Measurements from ENCODE around the gene CDH6. TPM values are rescaled to one million over a fixed set of nuclear protein-coding genes. Genes with fewer than 3 reads are reported as not detected.

Gene CDH6
- total RNA-seq, 1 donor from 2014 or later = 17.9 TPM

DNA sequence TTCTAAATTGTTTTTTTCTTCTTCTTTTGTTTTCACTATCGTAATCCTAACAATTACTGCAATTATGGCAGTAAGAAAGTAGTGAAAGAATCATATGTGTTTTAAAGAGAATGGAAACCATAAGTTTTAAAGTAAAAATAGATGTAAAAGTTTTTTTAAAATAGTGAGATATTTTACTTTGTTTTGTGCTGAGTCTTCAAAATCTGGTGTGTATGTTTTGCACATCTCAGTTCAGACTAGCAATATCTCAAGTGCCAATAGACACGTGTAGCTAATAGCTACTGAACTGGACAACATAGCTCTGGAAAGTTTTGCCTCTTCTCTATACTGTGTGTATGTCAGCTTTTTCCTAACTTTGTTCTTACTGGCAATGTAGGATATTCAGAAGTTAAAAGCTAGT, 45.0 kb downstream of the CDH6 start:
- H3K4me1 ChIP-seq = peaks cover 14% of the 10 kb centered on the region
- TF ChIP-seq, protein P1, sequence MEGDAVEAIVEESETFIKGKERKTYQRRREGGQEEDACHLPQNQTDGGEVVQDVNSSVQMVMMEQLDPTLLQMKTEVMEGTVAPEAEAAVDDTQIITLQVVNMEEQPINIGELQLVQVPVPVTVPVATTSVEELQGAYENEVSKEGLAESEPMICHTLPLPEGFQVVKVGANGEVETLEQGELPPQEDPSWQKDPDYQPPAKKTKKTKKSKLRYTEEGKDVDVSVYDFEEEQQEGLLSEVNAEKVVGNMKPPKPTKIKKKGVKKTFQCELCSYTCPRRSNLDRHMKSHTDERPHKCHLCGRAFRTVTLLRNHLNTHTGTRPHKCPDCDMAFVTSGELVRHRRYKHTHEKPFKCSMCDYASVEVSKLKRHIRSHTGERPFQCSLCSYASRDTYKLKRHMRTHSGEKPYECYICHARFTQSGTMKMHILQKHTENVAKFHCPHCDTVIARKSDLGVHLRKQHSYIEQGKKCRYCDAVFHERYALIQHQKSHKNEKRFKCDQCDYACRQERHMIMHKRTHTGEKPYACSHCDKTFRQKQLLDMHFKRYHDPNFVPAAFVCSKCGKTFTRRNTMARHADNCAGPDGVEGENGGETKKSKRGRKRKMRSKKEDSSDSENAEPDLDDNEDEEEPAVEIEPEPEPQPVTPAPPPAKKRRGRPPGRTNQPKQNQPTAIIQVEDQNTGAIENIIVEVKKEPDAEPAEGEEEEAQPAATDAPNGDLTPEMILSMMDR (IDR thresholded peaks at IDR 0.05) = no peak
- no peak for TF ChIP-seq EZH2phosphoT487 (IDR thresholded peaks at IDR 0.05)
- no peak for TF ChIP-seq EZH2 (IDR thresholded peaks at IDR 0.05)
- DNase-seq (ENCODE audit: low spot score) = no peak
- no peak overlapping the region for H3K4me2 ChIP-seq
- no peak overlapping the region for H3K4me3 Mint-ChIP-seq
- no peaks in the 10 kb centered on the region for H4K20me1 ChIP-seq (ENCODE audit: low read depth)
- no peaks in the 10 kb centered on the region for H3K9me3 ChIP-seq (ENCODE audit: low read depth)
- H3K4me1 Mint-ChIP-seq = peaks cover 19% of the 10 kb centered on the region
- H3K4me3 ChIP-seq = no peak overlapping the region
- no peak overlapping the region for H2AFZ ChIP-seq (replicated peaks)
- H3K36me3 ChIP-seq = no peaks in the 10 kb centered on the region
- H3K9me3 Mint-ChIP-seq = peaks cover 2% of the 10 kb centered on the region
- no peaks in the 10 kb centered on the region for H3F3A ChIP-seq (ENCODE audit: low read depth)
- H3K79me2 ChIP-seq (ENCODE audit: low read depth) = peaks cover 16% of the 10 kb centered on the region
- H3K9ac ChIP-seq = no peak overlapping the region
- no peak overlapping the region for H3K27ac ChIP-seq
- peaks cover 41% of the 10 kb centered on the region for H3K36me3 Mint-ChIP-seq
- no peak overlapping the region for H3K27ac Mint-ChIP-seq
- no peaks in the 10 kb centered on the region for H3K27me3 ChIP-seq
- peaks cover 5% of the 10 kb centered on the region for H3K27me3 Mint-ChIP-seq (ENCODE audit: insufficient read depth, low read depth)

DNA sequence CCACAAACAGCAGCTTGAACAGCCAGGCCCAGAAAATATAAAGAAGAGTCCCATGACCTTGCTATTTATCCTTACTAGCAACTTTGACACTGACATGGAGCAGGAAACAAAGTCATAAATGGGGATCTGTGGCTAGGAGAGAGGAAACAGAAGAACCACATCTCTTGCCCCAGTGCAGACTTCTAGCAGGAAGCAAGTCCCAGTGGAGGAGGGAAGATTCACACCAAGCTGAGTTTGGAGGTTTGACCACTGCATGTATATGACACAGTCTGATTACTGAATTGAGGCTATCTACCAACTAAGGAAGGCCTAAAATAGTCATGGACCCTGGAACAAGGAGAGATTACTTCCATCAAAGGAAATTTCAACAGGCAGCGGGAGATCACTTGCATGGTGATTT, 51.4 kb downstream of the CDH6 start:
- no peak overlapping the region for H2AFZ ChIP-seq (replicated peaks)
- H3K4me1 ChIP-seq = peaks cover 4% of the 10 kb centered on the region
- DNase-seq (ENCODE audit: low spot score) = no peak
- no peaks in the 10 kb centered on the region for H3F3A ChIP-seq (ENCODE audit: low read depth)
- no peak overlapping the region for H3K4me2 ChIP-seq
- no peaks in the 10 kb centered on the region for H3K27me3 ChIP-seq
- no peak overlapping the region for H3K4me3 ChIP-seq
- H4K20me1 ChIP-seq (ENCODE audit: low read depth) = no peaks in the 10 kb centered on the region
- H3K9ac ChIP-seq = no peak overlapping the region
- no peak for TF ChIP-seq EZH2 (IDR thresholded peaks at IDR 0.05)
- TF ChIP-seq, protein P1 (IDR thresholded peaks at IDR 0.05) = no peak
- TF ChIP-seq EZH2phosphoT487 (IDR thresholded peaks at IDR 0.05) = no peak
- Mint-ChIP-seq H3K4me1 (no peaks in the 10 kb centered on the region), H3K4me3 (no peak overlapping the region), H3K27ac (no peak overlapping the region), H3K27me3 (ENCODE audit: insufficient read depth, low read depth) (peaks cover 6% of the 10 kb centered on the region), H3K9me3 (peaks cover 2% of the 10 kb centered on the region), H3K36me3 (peaks cover 52% of the 10 kb centered on the region)
- no peaks in the 10 kb centered on the region for H3K36me3 ChIP-seq
- no peaks in the 10 kb centered on the region for H3K79me2 ChIP-seq (ENCODE audit: low read depth)
- no peak overlapping the region for H3K27ac ChIP-seq
- H3K9me3 ChIP-seq (ENCODE audit: low read depth) = no peaks in the 10 kb centered on the region

DNA sequence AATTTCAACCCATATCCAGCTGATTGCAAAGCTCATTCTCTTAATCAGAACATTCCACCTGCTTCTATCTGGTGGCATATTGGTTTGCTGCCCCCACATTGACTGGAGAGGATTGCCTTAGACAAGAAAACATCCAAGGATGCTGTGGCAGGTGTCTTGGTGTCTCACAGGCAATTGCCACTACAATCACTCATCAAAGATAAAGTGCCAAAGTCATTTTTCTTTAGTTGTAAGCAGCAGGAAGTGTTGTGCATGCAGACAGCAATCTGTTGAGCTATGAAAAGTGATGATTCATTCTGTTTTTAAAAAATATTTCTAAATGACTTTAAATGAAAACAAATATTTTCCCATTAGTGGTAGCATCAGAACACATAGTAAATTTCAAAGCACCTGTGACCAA, 53.9 kb downstream of the CDH6 start:
- peaks cover 2% of the 10 kb centered on the region for H3K9me3 Mint-ChIP-seq
- no peak overlapping the region for H3K27ac Mint-ChIP-seq
- no peak overlapping the region for H3K4me3 Mint-ChIP-seq

More for the DNA sequence above, 53.9 kb downstream of the CDH6 start:
- Mint-ChIP-seq H3K4me1 (no peaks in the 10 kb centered on the region), H3K36me3 (peaks cover 53% of the 10 kb centered on the region), H3K27me3 (ENCODE audit: insufficient read depth, low read depth) (peaks cover 4% of the 10 kb centered on the region)
- Histone ChIP-seq H2AFZ (replicated peaks) (no peak overlapping the region), H3K4me1 (peaks cover 4% of the 10 kb centered on the region), H3K9ac (no peak overlapping the region), H3K27ac (no peak overlapping the region), H3K27me3 (no peaks in the 10 kb centered on the region), H3K4me3 (no peak overlapping the region), H3K9me3 (ENCODE audit: low read depth) (peaks cover under 1% of the 10 kb centered on the region), H3K36me3 (no peaks in the 10 kb centered on the region), H3K79me2 (ENCODE audit: low read depth) (no peaks in the 10 kb centered on the region), H3K4me2 (no peak overlapping the region), H4K20me1 (ENCODE audit: low read depth) (no peaks in the 10 kb centered on the region), H3F3A (ENCODE audit: low read depth) (no peaks in the 10 kb centered on the region)
- DNase-seq (ENCODE audit: low spot score) = no peak
- TF ChIP-seq, protein P1 (IDR thresholded peaks at IDR 0.05) = no peak
- no peak for TF ChIP-seq EZH2 (IDR thresholded peaks at IDR 0.05)
- TF ChIP-seq EZH2phosphoT487 (IDR thresholded peaks at IDR 0.05) = no peak
